Panc1 (cell line): Measurements from ENCODE around the gene NWD2.

Source experiments
- POLR2AphosphoS5 ChIP-seq: IDR thresholded peaks from 2 replicates; pipeline ENCODE4 v1.6.1; 2012; ENCODE audit warnings: mild to moderate bottlenecking, low read depth, low read length, moderate library complexity
- SIN3A ChIP-seq: IDR thresholded peaks from 2 replicates; pipeline ENCODE4 v1.6.1; 2012; ENCODE audit warnings: low read depth, mild to moderate bottlenecking, low read length, moderate library complexity, borderline replicate concordance; ENCODE audit not compliant: insufficient read depth
- TF ChIP-seq, protein P1 (sequence below): fragments of 450-650 bp; IDR thresholded peaks from 2 replicates; pipeline ENCODE4 v1.5.1; 2017; ENCODE audit warnings: mild to moderate bottlenecking

DNA sequence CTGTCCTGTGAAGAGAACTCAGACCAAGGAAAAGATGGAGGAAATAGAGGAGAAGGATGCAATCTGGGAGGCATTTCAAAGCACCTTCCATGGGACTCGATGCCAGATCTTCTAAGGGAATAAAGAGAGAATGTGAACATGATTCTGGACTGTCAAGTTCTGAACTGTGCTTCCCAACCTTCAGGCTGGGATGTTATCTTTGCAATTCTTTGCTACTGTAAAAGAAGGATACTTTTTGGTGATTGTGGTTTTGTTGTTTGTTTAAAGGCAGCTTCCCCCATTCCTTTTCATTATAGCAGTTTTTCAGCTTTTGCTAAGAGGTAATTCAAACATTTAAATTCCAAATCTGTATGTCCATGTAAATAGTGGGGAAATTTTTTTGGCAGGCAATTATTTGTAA lies 217.3 kb downstream of the NWD2 start:
- TF ChIP-seq, protein P1, sequence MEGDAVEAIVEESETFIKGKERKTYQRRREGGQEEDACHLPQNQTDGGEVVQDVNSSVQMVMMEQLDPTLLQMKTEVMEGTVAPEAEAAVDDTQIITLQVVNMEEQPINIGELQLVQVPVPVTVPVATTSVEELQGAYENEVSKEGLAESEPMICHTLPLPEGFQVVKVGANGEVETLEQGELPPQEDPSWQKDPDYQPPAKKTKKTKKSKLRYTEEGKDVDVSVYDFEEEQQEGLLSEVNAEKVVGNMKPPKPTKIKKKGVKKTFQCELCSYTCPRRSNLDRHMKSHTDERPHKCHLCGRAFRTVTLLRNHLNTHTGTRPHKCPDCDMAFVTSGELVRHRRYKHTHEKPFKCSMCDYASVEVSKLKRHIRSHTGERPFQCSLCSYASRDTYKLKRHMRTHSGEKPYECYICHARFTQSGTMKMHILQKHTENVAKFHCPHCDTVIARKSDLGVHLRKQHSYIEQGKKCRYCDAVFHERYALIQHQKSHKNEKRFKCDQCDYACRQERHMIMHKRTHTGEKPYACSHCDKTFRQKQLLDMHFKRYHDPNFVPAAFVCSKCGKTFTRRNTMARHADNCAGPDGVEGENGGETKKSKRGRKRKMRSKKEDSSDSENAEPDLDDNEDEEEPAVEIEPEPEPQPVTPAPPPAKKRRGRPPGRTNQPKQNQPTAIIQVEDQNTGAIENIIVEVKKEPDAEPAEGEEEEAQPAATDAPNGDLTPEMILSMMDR, result no peak
- TF ChIP-seq POLR2AphosphoS5 (no peak), SIN3A (no peak)
